ENCODE data around the gene PDE4D. TPM values are rescaled to one million over a fixed set of nuclear protein-coding genes. Genes with fewer than 3 reads are reported as not detected.

PDE4D gene
- total RNA-seq, 2 experiments from 2014 or later = 0.50 to 0.51 TPM

DNA sequence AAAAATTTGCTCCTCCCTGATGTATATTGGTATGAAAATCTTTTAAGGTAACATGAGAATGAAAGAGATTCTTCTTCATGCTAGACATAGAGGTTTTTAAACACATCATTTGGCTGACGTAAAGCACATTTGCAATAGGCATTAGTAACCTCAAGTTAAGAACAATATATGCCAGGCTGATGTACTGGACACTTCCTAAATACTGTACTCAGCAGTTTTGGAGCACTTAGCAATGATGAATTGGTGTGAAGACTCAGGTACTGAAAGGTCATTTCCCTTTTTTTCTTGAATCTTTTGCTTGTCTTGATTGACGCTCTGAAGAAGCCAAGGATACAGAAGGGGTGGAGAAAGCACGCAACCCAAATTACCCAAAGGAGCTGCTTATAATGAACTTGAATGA is 322.5 kb downstream of the PDE4D start:
- TF ChIP-seq EZH2phosphoT487 (IDR thresholded peaks at IDR 0.05; ENCODE audit: borderline replicate concordance, low read depth, low read length) = no peak
- TF ChIP-seq, protein P1, sequence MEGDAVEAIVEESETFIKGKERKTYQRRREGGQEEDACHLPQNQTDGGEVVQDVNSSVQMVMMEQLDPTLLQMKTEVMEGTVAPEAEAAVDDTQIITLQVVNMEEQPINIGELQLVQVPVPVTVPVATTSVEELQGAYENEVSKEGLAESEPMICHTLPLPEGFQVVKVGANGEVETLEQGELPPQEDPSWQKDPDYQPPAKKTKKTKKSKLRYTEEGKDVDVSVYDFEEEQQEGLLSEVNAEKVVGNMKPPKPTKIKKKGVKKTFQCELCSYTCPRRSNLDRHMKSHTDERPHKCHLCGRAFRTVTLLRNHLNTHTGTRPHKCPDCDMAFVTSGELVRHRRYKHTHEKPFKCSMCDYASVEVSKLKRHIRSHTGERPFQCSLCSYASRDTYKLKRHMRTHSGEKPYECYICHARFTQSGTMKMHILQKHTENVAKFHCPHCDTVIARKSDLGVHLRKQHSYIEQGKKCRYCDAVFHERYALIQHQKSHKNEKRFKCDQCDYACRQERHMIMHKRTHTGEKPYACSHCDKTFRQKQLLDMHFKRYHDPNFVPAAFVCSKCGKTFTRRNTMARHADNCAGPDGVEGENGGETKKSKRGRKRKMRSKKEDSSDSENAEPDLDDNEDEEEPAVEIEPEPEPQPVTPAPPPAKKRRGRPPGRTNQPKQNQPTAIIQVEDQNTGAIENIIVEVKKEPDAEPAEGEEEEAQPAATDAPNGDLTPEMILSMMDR (conservative IDR thresholded peaks at IDR 0.05; ENCODE audit: low read length) = no peak
- H3K36me3 ChIP-seq (ENCODE audit: insufficient read depth, low read length) = no peaks in the 10 kb centered on the region
- H3K4me3 ChIP-seq (ENCODE audit: low read depth, low read length, poor library complexity, severe bottlenecking) = no peak overlapping the region
- no peaks in the 10 kb centered on the region for H3K79me2 ChIP-seq (ENCODE audit: insufficient read depth, low read depth, low read length)
- H4K20me1 ChIP-seq (ENCODE audit: insufficient read depth, low read length) = no peaks in the 10 kb centered on the region
- ChIA-PET POLR2A (interaction anchor here (1.1 to 1.2 kb wide), 2 partner anchors 18 to 19 kb away, joined by 5 read pairs; no protein-coding TSS in a partner anchor), CTCF (ENCODE audit: unreplicated experiment) (no interaction called here)
- no peak overlapping the region for H2AFZ ChIP-seq (ENCODE audit: low read length)
- no peak for DNase-seq (ENCODE audit: low spot score)
- H3K27ac ChIP-seq (ENCODE audit: low read depth, low read length, poor library complexity, severe bottlenecking) = no peak overlapping the region
- H3K9me3 ChIP-seq (ENCODE audit: low read length) = 0 out of 2 replicates have a peak, but pooled peaks cover 7% of the 10 kb centered on the region
- H3K4me2 ChIP-seq (ENCODE audit: low read length) = no peak overlapping the region
- H3K4me1 ChIP-seq (ENCODE audit: insufficient read depth, low read length, poor library complexity, severe bottlenecking) = peaks cover 29% of the 10 kb centered on the region
- intact Hi-C loops (cut with micrococcal nuclease; ENCODE audit: unreplicated experiment) = no loop called here
- H3K9me2 ChIP-seq (ENCODE audit: insufficient read depth, low read length) = no peaks in the 10 kb centered on the region
- no TSS peak for BruUV-seq (replicated peaks)

DNA sequence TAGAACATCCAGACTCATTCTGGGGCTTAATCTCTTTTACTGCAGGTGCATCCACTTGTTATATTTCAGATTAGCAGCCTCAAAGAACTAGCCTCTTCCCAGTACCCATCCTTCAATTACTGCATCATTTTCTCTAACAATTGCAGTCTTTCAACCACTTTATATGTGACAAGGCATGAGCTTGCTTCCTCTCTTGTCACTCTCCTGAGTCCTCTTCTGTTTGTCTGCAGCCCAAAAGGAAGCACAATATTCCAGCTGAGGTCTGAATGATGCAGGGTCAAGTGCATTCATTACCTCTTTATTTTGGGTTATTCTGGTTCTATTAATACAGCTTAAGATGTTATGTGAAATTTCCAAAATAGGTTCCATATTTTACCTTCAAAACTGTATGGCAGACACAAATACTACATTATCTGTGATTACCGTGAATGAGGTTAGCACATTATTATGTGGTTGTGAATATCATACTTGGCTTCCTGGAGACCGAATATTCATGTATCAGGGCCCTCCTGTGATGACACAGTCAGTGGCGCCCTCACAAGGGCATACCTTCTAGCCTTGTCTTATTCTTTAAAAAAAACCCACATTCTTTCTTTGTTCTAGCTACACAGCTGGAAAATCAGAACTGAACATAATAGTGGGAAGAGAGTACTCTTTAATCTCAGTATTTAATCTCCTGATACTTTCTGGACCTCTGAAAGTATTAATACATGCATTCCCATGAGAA is 323.8 kb downstream of the PDE4D start:
- H3K79me2 ChIP-seq (ENCODE audit: insufficient read depth, low read depth, low read length) = no peaks in the 10 kb centered on the region
- H3K4me3 ChIP-seq (ENCODE audit: low read depth, low read length, poor library complexity, severe bottlenecking) = no peak overlapping the region
- H3K4me2 ChIP-seq (ENCODE audit: low read length) = peak overlapping the region; percentile 37
- 0 out of 2 replicates have a peak, but pooled peaks cover 7% of the 10 kb centered on the region for H3K9me3 ChIP-seq (ENCODE audit: low read length)
- H3K36me3 ChIP-seq (ENCODE audit: insufficient read depth, low read length) = no peaks in the 10 kb centered on the region
- intact Hi-C loops (cut with micrococcal nuclease; ENCODE audit: unreplicated experiment) = no loop called here
- peak; percentile 29 for DNase-seq (ENCODE audit: low spot score)
- H2AFZ ChIP-seq (ENCODE audit: low read length) = peak overlapping the region; percentile 22; the same call in 1 of the 2 replicates
- peak overlapping the region; percentile 22 for H3K27ac ChIP-seq (ENCODE audit: low read depth, low read length, poor library complexity, severe bottlenecking)
- no peak for TF ChIP-seq EZH2phosphoT487 (IDR thresholded peaks at IDR 0.05; ENCODE audit: borderline replicate concordance, low read depth, low read length)
- TF ChIP-seq, protein P1 (conservative IDR thresholded peaks at IDR 0.05; ENCODE audit: low read length) = peak; percentile 67
- ChIA-PET CTCF (ENCODE audit: unreplicated experiment) (interaction anchor here (0.6 kb wide), 1 partner anchor 16 kb away, joined by 3 read pairs; no protein-coding TSS in a partner anchor), POLR2A (interaction anchor here (0.6 to 2.4 kb wide), 3 partner anchors 12 to 209 kb away, joined by 4 to 6 read pairs (median 5); no protein-coding TSS in a partner anchor)
- BruUV-seq (replicated peaks) = no TSS peak
- H3K9me2 ChIP-seq (ENCODE audit: insufficient read depth, low read length) = no peaks in the 10 kb centered on the region
- no peaks in the 10 kb centered on the region for H4K20me1 ChIP-seq (ENCODE audit: insufficient read depth, low read length)
- H3K4me1 ChIP-seq (ENCODE audit: insufficient read depth, low read length, poor library complexity, severe bottlenecking) = peaks cover 42% of the 10 kb centered on the region

DNA sequence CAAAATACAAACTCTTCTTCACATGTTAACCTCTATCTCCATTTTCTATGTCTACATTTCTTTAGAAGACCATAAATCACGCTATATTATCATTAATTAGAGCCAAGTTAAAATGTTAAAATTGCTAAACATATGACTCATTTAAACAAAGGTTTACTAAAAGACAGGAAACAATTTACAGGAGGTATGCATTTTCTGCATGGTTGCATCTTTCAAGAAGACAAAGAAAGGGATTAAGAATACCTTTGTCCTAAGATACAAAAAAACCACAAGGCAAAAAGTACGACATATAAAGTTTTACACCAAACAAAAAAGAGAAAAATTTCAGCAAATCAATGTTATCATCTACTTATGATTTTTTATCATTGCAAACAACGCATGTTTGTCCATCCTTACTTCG is 324.4 kb downstream of the PDE4D start:
- no peak for DNase-seq (ENCODE audit: low spot score)
- Histone ChIP-seq H3K4me1 (ENCODE audit: insufficient read depth, low read length, poor library complexity, severe bottlenecking) (peaks cover 44% of the 10 kb centered on the region), H3K4me2 (ENCODE audit: low read length) (peak overlapping the region; percentile 37), H3K9me3 (ENCODE audit: low read length) (0 out of 2 replicates have a peak, but pooled peaks cover 7% of the 10 kb centered on the region), H4K20me1 (ENCODE audit: insufficient read depth, low read length) (no peaks in the 10 kb centered on the region), H2AFZ (ENCODE audit: low read length) (peak overlapping the region; percentile 22; the same call in 1 of the 2 replicates), H3K4me3 (ENCODE audit: low read depth, low read length, poor library complexity, severe bottlenecking) (no peak overlapping the region), H3K79me2 (ENCODE audit: insufficient read depth, low read depth, low read length) (no peaks in the 10 kb centered on the region), H3K36me3 (ENCODE audit: insufficient read depth, low read length) (no peaks in the 10 kb centered on the region), H3K27ac (ENCODE audit: low read depth, low read length, poor library complexity, severe bottlenecking) (peak overlapping the region; percentile 22), H3K9me2 (ENCODE audit: insufficient read depth, low read length) (no peaks in the 10 kb centered on the region)
- ChIA-PET POLR2A (interaction anchor here (0.6 to 2.4 kb wide), 2 partner anchors 11 to 209 kb away, joined by 4 to 6 read pairs; no protein-coding TSS in a partner anchor), CTCF (ENCODE audit: unreplicated experiment) (interaction anchor here (0.6 kb wide), 1 partner anchor 15 kb away, joined by 3 read pairs; no protein-coding TSS in a partner anchor)
- no TSS peak for BruUV-seq (replicated peaks)
- intact Hi-C loops (cut with micrococcal nuclease; ENCODE audit: unreplicated experiment) = no loop called here
- no peak for TF ChIP-seq EZH2phosphoT487 (IDR thresholded peaks at IDR 0.05; ENCODE audit: borderline replicate concordance, low read depth, low read length)
- TF ChIP-seq, protein P1 (conservative IDR thresholded peaks at IDR 0.05; ENCODE audit: low read length) = no peak
